Hepatocyte (in vitro differentiated cells): ENCODE results near the gene CEL. TPM values are rescaled to one million over a fixed set of nuclear protein-coding genes. Genes with fewer than 3 reads are reported as not detected.

ENCODE experiments used
- DNase-seq: peaks from one replicate; pipeline ENCODE4 v3.0.0-alpha.2; 2016; ENCODE audit warnings: low spot score
- H2AFZ ChIP-seq: fragments of 200-600 bp; sonication (generic); 2 replicates; pipeline ENCODE4 v1.6.0; 2016; ENCODE audit warnings: antibody characterized with exemption, mild to moderate bottlenecking
- H3K27ac ChIP-seq: fragments of 200-600 bp; sonication (generic); 2 replicates; pipeline ENCODE4 v1.5.1; 2016; ENCODE audit warnings: mild to moderate bottlenecking
- H3K27me3 ChIP-seq: fragments of 200-600 bp; sonication (generic); 2 replicates; pipeline ENCODE4 v1.6.1; 2016
- H3K36me3 ChIP-seq: fragments of 200-600 bp; sonication (generic); replicated peaks from 2 replicates; pipeline ENCODE4 v1.5.1; 2016; ENCODE audit warnings: low read depth; ENCODE audit not compliant: insufficient read depth
- H3K4me1 ChIP-seq: fragments of 200-600 bp; sonication (generic); 2 replicates; pipeline ENCODE4 v1.5.1; 2016; ENCODE audit warnings: mild to moderate bottlenecking, moderate library complexity; ENCODE audit not compliant: insufficient read depth
- H3K4me2 ChIP-seq: fragments of 200-600 bp; sonication (generic); 2 replicates; pipeline ENCODE4 v1.6.0; 2016
- H3K4me3 ChIP-seq: fragments of 200-600 bp; sonication (generic); 2 replicates; pipeline ENCODE4 v1.5.1; 2016; ENCODE audit warnings: mild to moderate bottlenecking
- H3K79me2 ChIP-seq: fragments of 200-600 bp; sonication (generic); 2 replicates; pipeline ENCODE4 v1.6.0; 2017; ENCODE audit warnings: mild to moderate bottlenecking
- H3K9me2 ChIP-seq: fragments of 200-600 bp; sonication (generic); replicated peaks from 2 replicates; pipeline ENCODE4 v1.6.0; 2017; ENCODE audit warnings: mild to moderate bottlenecking; ENCODE audit not compliant: insufficient read depth
- H3K9me3 ChIP-seq: fragments of 200-600 bp; sonication (generic); 2 replicates; pipeline ENCODE4 v1.5.1; 2016; ENCODE audit warnings: low read depth, mild to moderate bottlenecking
- H4K20me1 ChIP-seq: fragments of 200-600 bp; sonication (generic); 2 replicates; pipeline ENCODE4 v1.6.0; 2016; ENCODE audit warnings: mild to moderate bottlenecking; ENCODE audit not compliant: insufficient read depth, poor library complexity, severe bottlenecking
- EZH2 ChIP-seq: fragments of 200-600 bp; sonication (generic); IDR thresholded peaks from 2 replicates; pipeline ENCODE4 v1.6.1; 2016; ENCODE audit warnings: antibody characterized with exemption, mild to moderate bottlenecking, borderline replicate concordance
- EZH2phosphoT487 ChIP-seq: fragments of 200-600 bp; sonication (generic); IDR thresholded peaks from one replicate; pipeline ENCODE4 v1.6.1; 2018; ENCODE audit warnings: antibody characterized with exemption, mild to moderate bottlenecking, low read depth, moderate library complexity; ENCODE audit not compliant: unreplicated experiment, severe bottlenecking
- WGBS: methylation state at CpG from one replicate; pipeline ENCODE4 v1.1.6; 2016; ENCODE audit warnings: low lambda C conversion rate; ENCODE audit errors: missing lambda C conversion rate; 5-methylcytosine and 5-hydroxymethylcytosine counted together
- polyA plus RNA-seq: library from polyadenylated mRNA; unstranded; fragments of >200 nt; fragmentation: Nextera tagmentation; extraction: Ambion mirVana; gene quantifications from 2 replicates; pipeline ENCODE4 v1.2.1, GENCODE V29; 2016
- total RNA-seq: library from RNA; depleted of rRNA; stranded (reverse); fragments of >200 nt; gene quantifications from 2 replicates; pipeline ENCODE4 v1.2.3, GENCODE V29; 2014
- TF ChIP-seq, protein P1 (sequence below): fragments of 200-600 bp; sonication (generic); IDR thresholded peaks from 2 replicates; pipeline ENCODE4 v1.5.1; 2016; ENCODE audit warnings: antibody characterized with exemption, mild to moderate bottlenecking; ENCODE audit not compliant: poor library complexity

Gene CEL
- total and polyA plus RNA-seq, 2 experiments from 2014 or later, result 4.4 to 5.9 TPM

DNA sequence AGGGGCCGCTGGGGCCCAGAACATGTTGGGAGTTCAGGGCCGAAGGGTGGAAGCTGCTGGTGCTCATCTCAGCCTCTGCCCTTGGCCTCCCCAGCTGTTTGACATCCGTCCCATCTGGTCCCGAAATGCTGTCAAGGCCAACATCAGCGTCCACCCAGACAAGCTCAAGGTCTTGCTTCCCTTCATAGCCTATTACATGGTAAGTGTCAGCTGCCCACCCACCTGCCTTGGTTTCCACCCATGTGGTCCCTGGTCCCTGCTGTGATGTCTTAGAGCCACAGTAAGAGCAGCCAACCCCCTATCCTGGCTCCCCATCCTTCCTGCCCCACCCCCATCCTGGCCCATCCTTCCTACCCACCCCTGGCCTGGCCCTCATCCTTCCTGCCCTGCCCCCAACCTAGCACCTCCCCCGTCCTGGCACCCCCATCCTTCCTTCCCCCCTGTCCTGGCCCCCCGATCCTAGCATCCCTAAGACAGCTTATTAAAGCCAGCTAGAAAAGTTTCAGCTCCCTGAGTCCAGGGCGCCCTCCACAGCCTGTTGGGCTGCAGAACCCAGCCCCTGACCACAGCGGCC is 9.7 kb upstream of the CEL start:
- H3K4me1 ChIP-seq, result no peaks in the 10 kb centered on the region
- no peak overlapping the region for H3K27ac ChIP-seq
- H3K9me2 ChIP-seq, result no peaks in the 10 kb centered on the region
- H3K27me3 ChIP-seq, result no peaks in the 10 kb centered on the region
- no peak overlapping the region for H2AFZ ChIP-seq
- WGBS, result 97% methylated on average over 9 of the region's 9 CpGs
- DNase-seq, result no peak
- H4K20me1 ChIP-seq, result no peaks in the 10 kb centered on the region
- no peak overlapping the region for H3K4me3 ChIP-seq
- TF ChIP-seq, protein P1, sequence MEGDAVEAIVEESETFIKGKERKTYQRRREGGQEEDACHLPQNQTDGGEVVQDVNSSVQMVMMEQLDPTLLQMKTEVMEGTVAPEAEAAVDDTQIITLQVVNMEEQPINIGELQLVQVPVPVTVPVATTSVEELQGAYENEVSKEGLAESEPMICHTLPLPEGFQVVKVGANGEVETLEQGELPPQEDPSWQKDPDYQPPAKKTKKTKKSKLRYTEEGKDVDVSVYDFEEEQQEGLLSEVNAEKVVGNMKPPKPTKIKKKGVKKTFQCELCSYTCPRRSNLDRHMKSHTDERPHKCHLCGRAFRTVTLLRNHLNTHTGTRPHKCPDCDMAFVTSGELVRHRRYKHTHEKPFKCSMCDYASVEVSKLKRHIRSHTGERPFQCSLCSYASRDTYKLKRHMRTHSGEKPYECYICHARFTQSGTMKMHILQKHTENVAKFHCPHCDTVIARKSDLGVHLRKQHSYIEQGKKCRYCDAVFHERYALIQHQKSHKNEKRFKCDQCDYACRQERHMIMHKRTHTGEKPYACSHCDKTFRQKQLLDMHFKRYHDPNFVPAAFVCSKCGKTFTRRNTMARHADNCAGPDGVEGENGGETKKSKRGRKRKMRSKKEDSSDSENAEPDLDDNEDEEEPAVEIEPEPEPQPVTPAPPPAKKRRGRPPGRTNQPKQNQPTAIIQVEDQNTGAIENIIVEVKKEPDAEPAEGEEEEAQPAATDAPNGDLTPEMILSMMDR, result no peak
- TF ChIP-seq EZH2 (no peak), EZH2phosphoT487 (no peak)
- H3K79me2 ChIP-seq, result no peaks in the 10 kb centered on the region
- H3K36me3 ChIP-seq, result no peaks in the 10 kb centered on the region
- no peaks in the 10 kb centered on the region for H3K9me3 ChIP-seq
- no peak overlapping the region for H3K4me2 ChIP-seq

- DNase-seq, result no peak
- Histone ChIP-seq H3K36me3 (no peaks in the 10 kb centered on the region), H3K27me3 (no peaks in the 10 kb centered on the region), H3K79me2 (no peaks in the 10 kb centered on the region), H3K4me3 (no peak overlapping the region), H3K4me2 (no peak overlapping the region), H3K9me2 (no peaks in the 10 kb centered on the region), H2AFZ (no peak overlapping the region), H3K4me1 (no peaks in the 10 kb centered on the region), H4K20me1 (no peaks in the 10 kb centered on the region), H3K27ac (no peak overlapping the region), H3K9me3 (no peaks in the 10 kb centered on the region)
- WGBS, result 95% methylated on average over 24 of the region's 24 CpGs
- no peak for TF ChIP-seq EZH2phosphoT487
- no peak for TF ChIP-seq EZH2
- TF ChIP-seq, protein P1, result no peak
Measured at GRCh38 chr9:133054194-133054890, 7.4 kb upstream of the CEL start.

GRCh38 chr9:133054966-133055365 is 6.8 kb upstream of the CEL start:
- H3K27me3 ChIP-seq, result no peaks in the 10 kb centered on the region
- H4K20me1 ChIP-seq, result no peaks in the 10 kb centered on the region
- H3K4me3 ChIP-seq, result no peak overlapping the region
- no peak overlapping the region for H3K4me2 ChIP-seq
- H3K9me2 ChIP-seq, result no peaks in the 10 kb centered on the region
- H3K36me3 ChIP-seq, result no peaks in the 10 kb centered on the region
- 84% methylated on average over 15 of the region's 16 CpGs for WGBS
- no peak for DNase-seq
- no peaks in the 10 kb centered on the region for H3K4me1 ChIP-seq
- no peak overlapping the region for H2AFZ ChIP-seq
- no peak for TF ChIP-seq EZH2phosphoT487
- TF ChIP-seq, protein P1, result no peak
- no peak for TF ChIP-seq EZH2
- no peaks in the 10 kb centered on the region for H3K79me2 ChIP-seq
- no peak overlapping the region for H3K27ac ChIP-seq
- H3K9me3 ChIP-seq, result no peaks in the 10 kb centered on the region
